Upper lobe of left lung (tissue), 6 donors: ENCODE measurements around the gene CSGALNACT2. TPM values are rescaled to one million over a fixed set of nuclear protein-coding genes. Genes with fewer than 3 reads are reported as not detected.

Source experiments
- ATAC-seq, 2 donors: fragments of 200-7000 bp; cut with Tn5 transposase; one replicate each; pipeline ENCODE4 v1.9.1; 2022; ENCODE audit warnings: mild to moderate bottlenecking in 2 of 2, moderate library complexity in 2 of 2; ENCODE audit not compliant: low FRiP score in 2 of 2
- DNase-seq, 2 donors: peaks; one replicate each; pipeline ENCODE4 v3.0.0-alpha.2; 2019 to 2020
- H3K27ac ChIP-seq, 4 donors: fragments of 200-600 bp; sonication (generic); one replicate each; pipeline ENCODE4 v1.5.1; 2016 to 2019
- H3K27me3 ChIP-seq, 4 donors: fragments of 200-600 bp; sonication (generic); one replicate each; pipeline ENCODE4 v1.5.1; 2017 to 2019
- H3K36me3 ChIP-seq, 4 donors: fragments of 200-600 bp; sonication (generic); one replicate each; pipeline ENCODE4 v1.5.1; 2016 to 2019
- H3K4me1 ChIP-seq, 4 donors: fragments of 200-600 bp; sonication (generic); one replicate each; pipeline ENCODE4 v1.5.1; 2018 to 2019
- H3K4me3 ChIP-seq, 4 donors: fragments of 200-600 bp; sonication (generic); one replicate each; pipeline ENCODE4 v1.5.1; 2017 to 2019; ENCODE audit warnings: mild to moderate bottlenecking in 2 of 4, moderate library complexity in 1 of 4
- H3K9me3 ChIP-seq, 4 donors: fragments of 200-600 bp; sonication (generic); one replicate each; pipeline ENCODE4 v1.5.1; 2018 to 2019
- CTCF ChIP-seq, 6 experiments: fragments of 450-650 bp in 4 of 6; fragments of 200-600 bp in 2 of 6; sonication (generic) in 2 of 6; IDR thresholded peaks; one replicate each; pipeline ENCODE4 v1.5.1; 2016 to 2019; ENCODE audit warnings: antibody characterized with exemption in 6 of 6
- EP300 ChIP-seq, 4 donors: sonication (generic); formaldehyde crosslinking; IDR thresholded peaks; one replicate each; pipeline ENCODE4 v1.5.1; 2017; ENCODE audit warnings: antibody characterized with exemption in 4 of 4, control low read depth in 2 of 4
- POLR2A ChIP-seq, 4 donors: fragments of 450-650 bp; IDR thresholded peaks; one replicate each; pipeline ENCODE4 v1.5.1; 2016 to 2017; ENCODE audit warnings: antibody characterized with exemption in 4 of 4, mild to moderate bottlenecking in 2 of 4
- POLR2AphosphoS5 ChIP-seq, 2 donors: sonication (generic); formaldehyde crosslinking; IDR thresholded peaks; one replicate each; pipeline ENCODE4 v1.5.1; 2017; ENCODE audit warnings: antibody characterized with exemption in 2 of 2
- WGBS, 2 donors: methylation state at CpG; one replicate each; pipeline ENCODE4 v1.1.5; 2017 to 2018; 5-methylcytosine and 5-hydroxymethylcytosine counted together
- total RNA-seq, 6 donors: library from RNA; depleted of rRNA in 4 of 6; stranded (reverse); fragments of >200 nt in 4 of 6; gene quantifications; one replicate each; pipeline versions ENCODE4 v1.1.0 to v1.2.1, GENCODE V29; 2016 to 2021
- donor health status: DM: no; HTN: no; CAD: no; lungs with moderate emphysema.
- donor health status: DM: no; HTN: yes; CAD: no; lungs with severe emphysema.

CSGALNACT2 gene
- total RNA-seq, 6 donors from 2014 or later: 30.5 to 47.1 (median 35.1) TPM

- H3K4me3 ChIP-seq: no peak overlapping the region
- no peak overlapping the region for H3K27ac ChIP-seq
- DNase-seq (no peak), ATAC-seq (no peak)
- no peaks in the 10 kb centered on the region for H3K4me1 ChIP-seq
- 95 to 99% methylated on average over 3 of the region's 3 CpGs for WGBS, 2 donors
- TF ChIP-seq POLR2A (IDR thresholded peaks at IDR 0.05) (no peak), CTCF (IDR thresholded peaks at IDR 0.05) (no peak), POLR2AphosphoS5 (IDR thresholded peaks at IDR 0.05) (no peak), EP300 (IDR thresholded peaks at IDR 0.05) (no peak)
- H3K36me3 ChIP-seq: peaks cover 7 to 42% (median 23%) of the 10 kb centered on the region in 4 donors
- H3K27me3 ChIP-seq: no peaks in the 10 kb centered on the region
- no peaks in the 10 kb centered on the region for H3K9me3 ChIP-seq
These were observed 49.0 kb downstream of the CSGALNACT2 start for GRCh38 chr10:43187213-43187612.

GRCh38 chr10:43188702-43189101 lies 50.5 kb downstream of the CSGALNACT2 start:
- H3K4me1 ChIP-seq: no peaks in the 10 kb centered on the region
- WGBS, 2 donors: 29 to 61% methylated on average over 1 of the region's 1 CpG
- peaks cover 1 to 27% (median 18%) of the 10 kb centered on the region in 4 donors for H3K36me3 ChIP-seq
- ATAC-seq (no peak), DNase-seq (no peak)
- no peak overlapping the region for H3K4me3 ChIP-seq
- no peaks in the 10 kb centered on the region for H3K9me3 ChIP-seq
- H3K27ac ChIP-seq: no peak overlapping the region
- no peaks in the 10 kb centered on the region for H3K27me3 ChIP-seq
- no peak for TF ChIP-seq CTCF (IDR thresholded peaks at IDR 0.05)
- TF ChIP-seq EP300 (IDR thresholded peaks at IDR 0.05): no peak
- no peak for TF ChIP-seq POLR2AphosphoS5 (IDR thresholded peaks at IDR 0.05)
- no peak for TF ChIP-seq POLR2A (IDR thresholded peaks at IDR 0.05)

- H3K4me3 ChIP-seq: no peak overlapping the region
- no peak overlapping the region for H3K27ac ChIP-seq
- DNase-seq (no peak), ATAC-seq (no peak)
- H3K27me3 ChIP-seq: no peaks in the 10 kb centered on the region
- H3K9me3 ChIP-seq: no peaks in the 10 kb centered on the region
- peaks cover 0 to 17% (median 13%) of the 10 kb centered on the region in 4 donors for H3K36me3 ChIP-seq
- TF ChIP-seq POLR2AphosphoS5 (IDR thresholded peaks at IDR 0.05) (no peak), EP300 (IDR thresholded peaks at IDR 0.05) (no peak), CTCF (IDR thresholded peaks at IDR 0.05) (no peak), POLR2A (IDR thresholded peaks at IDR 0.05) (no peak)
- no peaks in the 10 kb centered on the region for H3K4me1 ChIP-seq
These were observed 52.0 kb downstream of the CSGALNACT2 start for GRCh38 chr10:43190289-43190688.

GRCh38 chr10:43190775-43191174 lies 52.5 kb downstream of the CSGALNACT2 start:
- Histone ChIP-seq H3K4me3 (no peak overlapping the region), H3K27ac (no peak overlapping the region), H3K27me3 (no peaks in the 10 kb centered on the region), H3K36me3 (peaks cover 0 to 14% (median 11%) of the 10 kb centered on the region in 4 donors), H3K9me3 (no peaks in the 10 kb centered on the region), H3K4me1 (no peaks in the 10 kb centered on the region)
- TF ChIP-seq CTCF (IDR thresholded peaks at IDR 0.05) (no peak), POLR2A (IDR thresholded peaks at IDR 0.05) (no peak), EP300 (IDR thresholded peaks at IDR 0.05) (no peak), POLR2AphosphoS5 (IDR thresholded peaks at IDR 0.05) (no peak)
- ATAC-seq (no peak), DNase-seq (no peak)
- 92 to 93% methylated on average over 3 of the region's 3 CpGs for WGBS, 2 donors

GRCh38 chr10:43192884-43193283 lies 54.6 kb downstream of the CSGALNACT2 start:
- WGBS, 2 donors: 76 to 88% methylated on average over 9 of the region's 9 CpGs
- Histone ChIP-seq H3K27me3 (no peaks in the 10 kb centered on the region), H3K27ac (no peak overlapping the region), H3K36me3 (no peaks in the 10 kb centered on the region), H3K4me3 (no peak overlapping the region), H3K9me3 (no peaks in the 10 kb centered on the region), H3K4me1 (no peaks in the 10 kb centered on the region)
- TF ChIP-seq POLR2A (IDR thresholded peaks at IDR 0.05): no peak
- no peak for TF ChIP-seq CTCF (IDR thresholded peaks at IDR 0.05)
- no peak for TF ChIP-seq POLR2AphosphoS5 (IDR thresholded peaks at IDR 0.05)
- TF ChIP-seq EP300 (IDR thresholded peaks at IDR 0.05): no peak
- ATAC-seq (no peak), DNase-seq (peak in 1 of 2 donors; percentile 17)
